ENCODE data around the gene SBNO2. TPM values are rescaled to one million over a fixed set of nuclear protein-coding genes. Genes with fewer than 3 reads are reported as not detected.

The SBNO2 gene
- total RNA-seq, 1 donor from 2014 or later, result 3.3 TPM

GRCh38 chr19:1164684-1165531 lies 9.2 kb downstream of the SBNO2 start:
- Histone ChIP-seq H3K79me2 (ENCODE audit: low read depth) (peaks cover 24% of the 10 kb centered on the region), H2AFZ (replicated peaks) (no peak overlapping the region), H3F3A (ENCODE audit: low read depth) (no peaks in the 10 kb centered on the region), H3K27ac (no peak overlapping the region), H3K4me2 (no peak overlapping the region), H3K4me1 (peaks cover 5% of the 10 kb centered on the region), H3K27me3 (no peaks in the 10 kb centered on the region), H3K4me3 (no peak overlapping the region), H3K36me3 (no peaks in the 10 kb centered on the region), H3K9ac (no peak overlapping the region), H3K9me3 (ENCODE audit: low read depth) (no peaks in the 10 kb centered on the region), H4K20me1 (ENCODE audit: low read depth) (peaks cover 34% of the 10 kb centered on the region)
- H3K4me1 Mint-ChIP-seq, result peaks cover 6% of the 10 kb centered on the region
- TF ChIP-seq EZH2 (IDR thresholded peaks at IDR 0.05) (no peak), CTCF (IDR thresholded peaks at IDR 0.05) (no peak), EZH2phosphoT487 (IDR thresholded peaks at IDR 0.05) (no peak)
- peaks cover 4% of the 10 kb centered on the region for H3K27me3 Mint-ChIP-seq (ENCODE audit: insufficient read depth, low read depth)
- no peaks in the 10 kb centered on the region for H3K9me3 Mint-ChIP-seq
- peaks cover 7% of the 10 kb centered on the region for H3K36me3 Mint-ChIP-seq
- no peak overlapping the region for H3K4me3 Mint-ChIP-seq
- no peak overlapping the region for H3K27ac Mint-ChIP-seq
- no peak for DNase-seq (ENCODE audit: low spot score)

- H3K36me3 ChIP-seq, result no peaks in the 10 kb centered on the region
- no peaks in the 10 kb centered on the region for H3K27me3 ChIP-seq
- peaks cover 16% of the 10 kb centered on the region for H3K79me2 ChIP-seq (ENCODE audit: low read depth)
- H3F3A ChIP-seq (ENCODE audit: low read depth), result no peaks in the 10 kb centered on the region
- H2AFZ ChIP-seq (replicated peaks), result no peak overlapping the region
- no peak overlapping the region for H3K27ac Mint-ChIP-seq
- peaks cover 27% of the 10 kb centered on the region for H4K20me1 ChIP-seq (ENCODE audit: low read depth)
- no peak overlapping the region for H3K9ac ChIP-seq
- no peak overlapping the region for H3K27ac ChIP-seq
- H3K27me3 Mint-ChIP-seq (ENCODE audit: insufficient read depth, low read depth), result peaks cover 4% of the 10 kb centered on the region
- no peak overlapping the region for H3K4me3 ChIP-seq
- H3K4me1 Mint-ChIP-seq, result peaks cover 3% of the 10 kb centered on the region
- H3K9me3 ChIP-seq (ENCODE audit: low read depth), result no peaks in the 10 kb centered on the region
- no peak for DNase-seq (ENCODE audit: low spot score)
- H3K9me3 Mint-ChIP-seq, result no peaks in the 10 kb centered on the region
- H3K4me1 ChIP-seq, result peaks cover 5% of the 10 kb centered on the region
- H3K4me3 Mint-ChIP-seq, result no peak overlapping the region
- TF ChIP-seq EZH2 (IDR thresholded peaks at IDR 0.05), result no peak
- no peak for TF ChIP-seq CTCF (IDR thresholded peaks at IDR 0.05)
- TF ChIP-seq EZH2phosphoT487 (IDR thresholded peaks at IDR 0.05), result no peak
- peaks cover 4% of the 10 kb centered on the region for H3K36me3 Mint-ChIP-seq
- H3K4me2 ChIP-seq, result no peak overlapping the region
Measured at GRCh38 chr19:1163934-1164683, 10.0 kb downstream of the SBNO2 start.

- H3K27ac Mint-ChIP-seq, result peak overlapping the region; percentile 54
- peaks cover 20% of the 10 kb centered on the region for H4K20me1 ChIP-seq (ENCODE audit: low read depth)
Measured at GRCh38 chr19:1163283-1163933, 10.7 kb downstream of the SBNO2 start.

More at GRCh38 chr19:1163283-1163933, 10.7 kb downstream of the SBNO2 start:
- no peak for DNase-seq (ENCODE audit: low spot score)
- Histone ChIP-seq H3K27ac (no peak overlapping the region), H3K4me2 (no peak overlapping the region), H3K4me3 (no peak overlapping the region), H3F3A (ENCODE audit: low read depth) (no peaks in the 10 kb centered on the region), H2AFZ (replicated peaks) (no peak overlapping the region), H3K9me3 (ENCODE audit: low read depth) (no peaks in the 10 kb centered on the region), H3K4me1 (peaks cover 5% of the 10 kb centered on the region), H3K79me2 (ENCODE audit: low read depth) (peaks cover 10% of the 10 kb centered on the region), H3K27me3 (no peaks in the 10 kb centered on the region), H3K36me3 (no peaks in the 10 kb centered on the region), H3K9ac (no peak overlapping the region)
- Mint-ChIP-seq H3K4me3 (peak overlapping the region; percentile 62), H3K4me1 (peaks cover 3% of the 10 kb centered on the region), H3K9me3 (no peaks in the 10 kb centered on the region), H3K27me3 (ENCODE audit: insufficient read depth, low read depth) (peaks cover 4% of the 10 kb centered on the region), H3K36me3 (peaks cover 2% of the 10 kb centered on the region)
- no peak for TF ChIP-seq EZH2 (IDR thresholded peaks at IDR 0.05)
- TF ChIP-seq EZH2phosphoT487 (IDR thresholded peaks at IDR 0.05), result no peak
- TF ChIP-seq CTCF (IDR thresholded peaks at IDR 0.05), result no peak

Measured in neural progenitor cell (in vitro differentiated cells).